ENCODE data around the gene EXOSC5. TPM values are rescaled to one million over a fixed set of nuclear protein-coding genes. Genes with fewer than 3 reads are reported as not detected.
A peak's percentile ranks its signal among the peaks of the same experiment; 100 is the strongest.

Gene EXOSC5
- total RNA-seq, 1 donor from 2014 or later: 15.4 TPM

DNA sequence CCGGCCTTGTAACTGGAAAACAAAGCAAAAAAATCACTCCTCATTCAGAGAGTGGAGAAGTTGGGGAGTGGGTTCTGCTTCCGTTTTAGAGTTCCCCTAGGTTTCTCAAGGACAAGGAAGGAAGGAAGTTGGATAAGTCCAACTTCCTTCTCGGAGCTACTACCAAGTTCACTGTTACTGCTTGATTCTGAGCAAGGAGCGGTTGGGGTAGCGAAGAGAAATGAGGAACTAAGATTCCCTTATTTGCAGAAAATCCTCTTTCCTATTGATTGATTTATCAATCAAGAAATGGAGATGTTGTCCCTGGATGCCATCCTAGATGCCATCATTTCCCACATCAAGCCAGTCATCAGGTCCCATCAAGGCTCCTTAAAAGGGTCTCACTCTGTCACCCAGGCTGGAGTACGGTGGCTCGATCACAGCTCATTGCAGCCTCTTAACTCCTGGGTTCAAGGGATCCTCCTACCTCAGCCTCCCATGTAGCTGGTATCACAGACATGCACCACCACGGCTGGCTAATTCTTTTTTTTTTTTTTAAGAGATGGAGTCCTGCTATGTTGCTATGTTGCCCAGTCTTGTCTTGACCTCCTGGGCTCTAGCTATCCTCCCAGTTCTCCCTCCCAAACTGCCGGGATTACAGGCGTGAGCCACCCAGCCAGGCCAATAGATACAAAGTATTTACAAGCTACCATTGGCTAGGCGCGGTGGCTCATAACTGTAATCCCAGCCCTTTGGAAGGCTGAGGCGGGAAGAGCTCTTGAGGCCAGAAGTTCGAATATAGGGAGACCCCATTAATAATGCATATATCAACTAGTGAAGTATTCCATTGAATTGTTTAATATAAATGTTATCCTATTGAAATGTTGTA lies 32.4 kb downstream of the EXOSC5 start:
- TF ChIP-seq, protein P1, sequence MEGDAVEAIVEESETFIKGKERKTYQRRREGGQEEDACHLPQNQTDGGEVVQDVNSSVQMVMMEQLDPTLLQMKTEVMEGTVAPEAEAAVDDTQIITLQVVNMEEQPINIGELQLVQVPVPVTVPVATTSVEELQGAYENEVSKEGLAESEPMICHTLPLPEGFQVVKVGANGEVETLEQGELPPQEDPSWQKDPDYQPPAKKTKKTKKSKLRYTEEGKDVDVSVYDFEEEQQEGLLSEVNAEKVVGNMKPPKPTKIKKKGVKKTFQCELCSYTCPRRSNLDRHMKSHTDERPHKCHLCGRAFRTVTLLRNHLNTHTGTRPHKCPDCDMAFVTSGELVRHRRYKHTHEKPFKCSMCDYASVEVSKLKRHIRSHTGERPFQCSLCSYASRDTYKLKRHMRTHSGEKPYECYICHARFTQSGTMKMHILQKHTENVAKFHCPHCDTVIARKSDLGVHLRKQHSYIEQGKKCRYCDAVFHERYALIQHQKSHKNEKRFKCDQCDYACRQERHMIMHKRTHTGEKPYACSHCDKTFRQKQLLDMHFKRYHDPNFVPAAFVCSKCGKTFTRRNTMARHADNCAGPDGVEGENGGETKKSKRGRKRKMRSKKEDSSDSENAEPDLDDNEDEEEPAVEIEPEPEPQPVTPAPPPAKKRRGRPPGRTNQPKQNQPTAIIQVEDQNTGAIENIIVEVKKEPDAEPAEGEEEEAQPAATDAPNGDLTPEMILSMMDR (IDR thresholded peaks at IDR 0.05; ENCODE audit: unreplicated experiment): no peak

DNA sequence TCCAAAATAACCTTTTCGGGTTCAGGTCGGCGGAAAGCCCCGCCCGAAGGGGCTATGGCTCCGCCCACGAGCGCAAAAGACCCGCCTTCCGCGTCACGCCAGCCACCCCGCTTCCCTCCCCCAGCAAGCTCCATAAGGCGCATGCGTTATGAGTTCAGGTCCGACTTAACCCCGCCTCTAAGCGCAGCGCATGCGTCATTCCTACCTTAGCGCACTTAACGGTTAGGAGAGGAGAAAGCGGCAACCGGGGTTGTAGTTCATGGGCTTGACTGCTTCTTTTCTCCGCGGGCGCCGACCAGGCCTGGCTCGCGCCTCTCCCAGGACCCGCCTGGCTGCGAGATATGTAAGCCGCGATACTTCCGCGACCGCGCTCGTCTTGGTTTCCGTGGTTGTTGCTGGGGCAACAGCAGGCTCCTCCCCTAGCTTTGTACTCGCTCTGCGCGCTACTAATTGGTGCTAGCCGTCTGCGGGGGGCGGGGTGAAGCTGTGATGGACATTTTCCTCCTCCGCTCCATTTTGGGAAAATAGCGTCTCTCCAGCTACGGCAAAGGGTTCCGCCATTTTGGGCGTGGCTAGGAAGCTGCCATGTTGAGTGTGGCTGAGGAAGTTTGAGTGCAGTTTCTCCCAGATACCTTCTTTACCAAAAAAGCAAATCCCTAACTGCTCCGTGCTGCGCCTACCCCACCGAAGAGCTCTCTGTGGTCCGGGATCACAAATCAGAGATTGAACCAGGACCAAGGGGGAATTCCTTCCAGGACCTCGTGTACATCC lies 33.2 kb downstream of the EXOSC5 start, which contains the start of gene B9D2:
Gene B9D2, minus strand, starts transcription at position 397 of the 771 bp plus-strand sequence. CDS start 630 bp downstream, outside the sequence.
- H3K4me3 Mint-ChIP-seq (ENCODE audit: low read depth): peak within 1 kb of the TSS; percentile 93
- peaks cover 3% of the 10 kb centered on the region for H3K36me3 Mint-ChIP-seq (ENCODE audit: insufficient read depth)

More for the DNA sequence above, 32.4 kb downstream of the EXOSC5 start:
- peak overlapping the region; percentile 93 for H3K4me3 Mint-ChIP-seq (ENCODE audit: low read depth)
- H3K27ac Mint-ChIP-seq: peak overlapping the region; percentile 100
- DNase-seq (ENCODE audit: low spot score, unreplicated experiment): no peak
- no peaks in the 10 kb centered on the region for H3K9me3 Mint-ChIP-seq (ENCODE audit: low read depth)
- peaks cover 11% of the 10 kb centered on the region for H3K4me1 Mint-ChIP-seq (ENCODE audit: low read depth)
- peaks cover 3% of the 10 kb centered on the region for H3K36me3 Mint-ChIP-seq (ENCODE audit: insufficient read depth)
- no peaks in the 10 kb centered on the region for H3K27me3 Mint-ChIP-seq

DNA sequence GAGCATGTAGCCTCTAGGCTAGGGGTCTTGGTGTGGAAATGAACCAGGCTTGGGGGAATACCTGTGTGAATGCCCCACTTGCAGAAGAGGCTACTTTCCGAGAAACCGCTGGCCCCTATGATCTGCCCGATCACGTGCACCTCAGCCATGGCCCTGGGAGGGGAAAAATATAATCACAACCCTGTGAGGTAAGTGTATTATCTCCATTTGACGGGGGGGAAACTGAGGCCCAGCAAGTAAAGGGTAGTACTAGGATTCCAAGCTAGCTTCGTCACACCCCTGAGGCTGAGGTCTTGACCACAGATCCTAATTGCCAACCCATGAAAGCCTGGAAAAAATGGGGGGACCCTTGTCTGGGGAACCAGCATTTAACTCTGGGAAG lies 33.8 kb downstream of the EXOSC5 start:
- no peak for DNase-seq (ENCODE audit: low spot score, unreplicated experiment)
- Mint-ChIP-seq H3K4me3 (ENCODE audit: low read depth) (peak overlapping the region; percentile 93), H3K4me1 (ENCODE audit: low read depth) (peaks cover 11% of the 10 kb centered on the region), H3K27me3 (no peaks in the 10 kb centered on the region), H3K27ac (peak overlapping the region; percentile 100), H3K9me3 (ENCODE audit: low read depth) (no peaks in the 10 kb centered on the region), H3K36me3 (ENCODE audit: insufficient read depth) (peaks cover 3% of the 10 kb centered on the region)
- TF ChIP-seq, protein P1 (IDR thresholded peaks at IDR 0.05; ENCODE audit: unreplicated experiment): no peak

More for the DNA sequence above, 33.2 kb downstream of the EXOSC5 start, which contains the start of gene B9D2:
- H3K4me1 Mint-ChIP-seq (ENCODE audit: low read depth): peaks cover 11% of the 10 kb centered on the region
- DNase-seq (ENCODE audit: low spot score, unreplicated experiment): peak; percentile 89
- no peaks in the 10 kb centered on the region for H3K9me3 Mint-ChIP-seq (ENCODE audit: low read depth)
- TF ChIP-seq, protein P1 (IDR thresholded peaks at IDR 0.05; ENCODE audit: unreplicated experiment): no peak
- H3K27me3 Mint-ChIP-seq: no peaks in the 10 kb centered on the region
- H3K27ac Mint-ChIP-seq: peak within 1 kb of the TSS; percentile 100

DNA sequence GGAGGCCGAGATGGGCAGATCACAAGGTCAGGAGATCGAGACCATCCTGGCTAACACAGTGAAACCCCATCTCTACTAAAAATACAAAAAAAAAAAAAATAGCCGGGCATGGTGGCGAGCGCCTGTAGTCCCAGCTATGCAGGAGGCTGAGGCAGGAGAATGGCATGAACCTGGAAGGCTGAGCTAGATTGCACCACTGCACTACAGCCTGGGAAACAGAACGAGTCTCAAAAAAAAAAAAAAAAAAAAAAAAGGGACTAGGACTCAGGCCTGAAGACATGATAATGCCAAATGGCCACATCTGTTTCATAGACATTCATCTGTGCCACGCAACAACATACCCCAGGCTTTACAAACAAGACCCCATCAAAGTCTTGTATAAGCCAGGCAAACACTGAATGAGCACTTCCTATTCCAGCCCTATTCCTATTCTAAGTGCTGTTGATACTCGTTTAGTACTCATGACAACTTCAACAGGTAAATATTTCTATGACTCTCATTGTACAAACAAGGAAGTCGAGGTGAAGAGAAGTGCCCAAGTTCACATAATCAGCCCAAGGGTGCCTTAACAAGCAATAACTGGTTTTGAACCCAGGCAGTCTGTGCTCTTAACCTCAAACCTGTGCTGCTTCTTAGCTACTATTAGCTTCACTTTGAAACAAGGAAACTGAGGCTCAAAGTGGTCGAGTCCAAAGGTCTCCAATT lies 34.9 kb downstream of the EXOSC5 start:
- TF ChIP-seq, protein P1 (IDR thresholded peaks at IDR 0.05; ENCODE audit: unreplicated experiment): no peak
- peaks cover 9% of the 10 kb centered on the region for H3K4me1 Mint-ChIP-seq (ENCODE audit: low read depth)
- peak overlapping the region; percentile 93 for H3K4me3 Mint-ChIP-seq (ENCODE audit: low read depth)
- DNase-seq (ENCODE audit: low spot score, unreplicated experiment): no peak
- peaks cover 3% of the 10 kb centered on the region for H3K36me3 Mint-ChIP-seq (ENCODE audit: insufficient read depth)
- H3K27ac Mint-ChIP-seq: no peak overlapping the region
- no peaks in the 10 kb centered on the region for H3K27me3 Mint-ChIP-seq
- no peaks in the 10 kb centered on the region for H3K9me3 Mint-ChIP-seq (ENCODE audit: low read depth)

DNA sequence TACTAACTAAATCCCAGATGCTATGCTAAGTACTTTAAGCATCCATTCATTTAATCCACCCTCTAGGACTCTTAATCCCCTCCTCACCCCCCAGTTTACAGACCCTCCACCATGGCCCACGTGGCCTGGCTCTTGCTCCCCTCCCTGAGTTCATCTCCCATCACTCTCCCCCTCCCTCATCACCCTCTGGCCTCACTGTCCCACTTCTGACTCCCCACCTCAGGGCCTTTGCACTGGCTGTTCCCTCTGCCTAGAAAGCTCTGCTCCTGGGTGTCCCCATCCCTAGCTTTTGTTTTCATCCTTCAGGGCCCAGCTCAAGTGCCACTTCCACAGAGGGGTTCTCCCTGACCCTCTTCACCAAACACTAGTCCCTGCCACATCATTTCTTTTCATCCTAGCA lies 37.4 kb downstream of the EXOSC5 start:
- no peak overlapping the region for H3K27ac Mint-ChIP-seq
- no peak for DNase-seq (ENCODE audit: low spot score, unreplicated experiment)
- no peak overlapping the region for H3K4me3 Mint-ChIP-seq (ENCODE audit: low read depth)
- TF ChIP-seq, protein P1 (IDR thresholded peaks at IDR 0.05; ENCODE audit: unreplicated experiment): no peak
- H3K9me3 Mint-ChIP-seq (ENCODE audit: low read depth): no peaks in the 10 kb centered on the region
- no peaks in the 10 kb centered on the region for H3K36me3 Mint-ChIP-seq (ENCODE audit: insufficient read depth)
- peaks cover 4% of the 10 kb centered on the region for H3K4me1 Mint-ChIP-seq (ENCODE audit: low read depth)
- peaks cover 10% of the 10 kb centered on the region for H3K27me3 Mint-ChIP-seq

Measured in progenitor cell of endocrine pancreas (in vitro differentiated cells).